ENCODE data around the gene CCIN.
"Not testable (repeated sequence)": the region's sequence is repeated elsewhere in the genome, so short reads cannot be mapped to it uniquely, and the experiment has no call there.

- TF ChIP-seq CTCF (IDR thresholded peaks at IDR 0.05); ATF3 (CRISPR knock-in tag; conservative IDR thresholded peaks at IDR 0.05); ZNF671 (CRISPR knock-in tag; IDR thresholded peaks at IDR 0.05); E2F5 (CRISPR knock-in tag; IDR thresholded peaks at IDR 0.05): not testable (repeated sequence)
Observed at GRCh38 chr9:36131666-36132065, 37.5 kb upstream of the CCIN start.
